ENCODE data around the gene CCNY. TPM values are rescaled to one million over a fixed set of nuclear protein-coding genes. Genes with fewer than 3 reads are reported as not detected.

The CCNY gene
- total RNA-seq, 1 experiment from 2014 or later, result 62.2 TPM

GRCh38 chr10:35613107-35613440 lies 276.8 kb downstream of the CCNY start:
- intact Hi-C loops (cut with micrococcal nuclease), result no loop called here
- Histone ChIP-seq H4K20me1 (ENCODE audit: insufficient read depth) (no peaks in the 10 kb centered on the region), H3K79me2 (ENCODE audit: insufficient read depth, low read length) (no peaks in the 10 kb centered on the region), H3K27ac (ENCODE audit: low read depth, low read length) (no peak overlapping the region), H3K9me2 (ENCODE audit: insufficient read depth) (no peaks in the 10 kb centered on the region), H3K4me3 (replicated peaks in 1 of 2; ENCODE audit: low read depth in 1 of 2, low read length in 2 of 2) (no peak overlapping the region), H3K36me3 (ENCODE audit: control insufficient read depth in 1 of 2, insufficient read depth in 2 of 2, low read length in 2 of 2) (no peaks in the 10 kb centered on the region), H3K9ac (ENCODE audit: low read length) (no peak overlapping the region), H3K9me3 (ENCODE audit: control insufficient read depth in 1 of 2, insufficient read depth in 1 of 2, low read depth in 1 of 2, low read length in 2 of 2) (no peaks in the 10 kb centered on the region), H2AFZ (ENCODE audit: low read depth, low read length, poor library complexity, severe bottlenecking) (no peak overlapping the region), H3K4me2 (ENCODE audit: low read length) (no peak overlapping the region), H3K27me3 (ENCODE audit: insufficient read depth, low read length) (peaks cover 38% of the 10 kb centered on the region), H3K4me1 (ENCODE audit: control insufficient read depth in 1 of 2, insufficient read depth in 2 of 2, low read length in 2 of 2) (no peaks in the 10 kb centered on the region)
- CTCF ChIA-PET, result interaction anchor here (1.5 kb wide), 1 partner anchor 22 kb away, joined by 6 read pairs; no protein-coding TSS in a partner anchor
- DNase-seq (ENCODE audit: low read depth, low spot score) (no peak), ATAC-seq (no peak)
- TF ChIP-seq SP1 (IDR thresholded peaks at IDR 0.05; ENCODE audit: low read depth) (no peak), CEBPB (IDR thresholded peaks at IDR 0.05; ENCODE audit: low read depth) (no peak), POLR2A (IDR thresholded peaks at IDR 0.05; ENCODE audit: borderline replicate concordance, extremely low read depth, insufficient read depth, insufficient read length) (no peak), TCF7L2 (IDR thresholded peaks at IDR 0.05; ENCODE audit: borderline replicate concordance, extremely low read depth, insufficient read depth, insufficient read length) (no peak), CBX3 (IDR thresholded peaks at IDR 0.05; ENCODE audit: low read depth) (no peak), CTCF (IDR thresholded peaks at IDR 0.05 in 2 of 3, conservative IDR thresholded peaks at IDR 0.05 in 1 of 3; ENCODE audit: borderline replicate concordance in 1 of 3, insufficient read depth in 1 of 3, low read depth in 2 of 3, low read length in 2 of 3) (no peak), EZH2phosphoT487 (IDR thresholded peaks at IDR 0.05; ENCODE audit: borderline replicate concordance) (no peak), FOSL1 (IDR thresholded peaks at IDR 0.05; ENCODE audit: low read depth) (no peak), ATF3 (IDR thresholded peaks at IDR 0.05) (no peak), ZFX (IDR thresholded peaks at IDR 0.05) (no peak), SIN3A (IDR thresholded peaks at IDR 0.05; ENCODE audit: low read depth) (no peak), JUND (IDR thresholded peaks at IDR 0.05) (no peak), MAX (IDR thresholded peaks at IDR 0.05) (no peak), ZNF274 (IDR thresholded peaks at IDR 0.05; ENCODE audit: low read depth, low read length) (no peak), EGR1 (IDR thresholded peaks at IDR 0.05; ENCODE audit: low read depth) (no peak), ELF1 (IDR thresholded peaks at IDR 0.05; ENCODE audit: borderline replicate concordance, low read depth) (no peak), YY1 (IDR thresholded peaks at IDR 0.05; ENCODE audit: extremely low read depth, insufficient replicate concordance, low read depth, low read length) (no peak)
- POLR2A ChIA-PET, result no interaction called here
- no TSS peak for BruUV-seq (replicated peaks)
- RAD21 ChIA-PET (ENCODE audit: low non-redundant PET in 1 of 2, low total read pairs in 2 of 2, uncharacterized antibody in 2 of 2, unreplicated experiment in 2 of 2), result no interaction called here

Data from HCT116 (cell line).